KG1 (cell line): Measurements from ENCODE around the gene GALNT11.
"Not testable (repeated sequence)": the region's sequence is repeated elsewhere in the genome, so short reads cannot be mapped to it uniquely, and the experiment has no call there.

ENCODE experiments used
- DNase-seq: peaks from one replicate; lab custom pipeline; 2025; lab: John Stamatoyannopoulos, UW

Gene GALNT11

GRCh38 chr7:152027491-152028365 is 2.3 kb downstream of the GALNT11 start:
- DNase-seq, result not testable (repeated sequence)

GRCh38 chr7:152030059-152030458 is 4.6 kb downstream of the GALNT11 start:
- DNase-seq, result not testable (repeated sequence)

GRCh38 chr7:152030639-152031038 is 5.2 kb downstream of the GALNT11 start:
- not testable (repeated sequence) for DNase-seq

GRCh38 chr7:152035817-152036216 is 10.3 kb downstream of the GALNT11 start:
- DNase-seq, result no peak

GRCh38 chr7:152038410-152038809 is 12.9 kb downstream of the GALNT11 start:
- DNase-seq, result not testable (repeated sequence)

GRCh38 chr7:152043086-152043485 is 17.6 kb downstream of the GALNT11 start:
- DNase-seq, result not testable (repeated sequence)

- DNase-seq, result not testable (repeated sequence)
These were observed 19.4 kb downstream of the GALNT11 start for GRCh38 chr7:152044909-152045308.

GRCh38 chr7:152046531-152046930 is 21.1 kb downstream of the GALNT11 start:
- DNase-seq, result no peak

- DNase-seq, result no peak
These were observed 22.6 kb downstream of the GALNT11 start for GRCh38 chr7:152048051-152048450.

GRCh38 chr7:152050547-152050971 is 25.1 kb downstream of the GALNT11 start:
- DNase-seq, result no peak

GRCh38 chr7:152051968-152052367 is 26.5 kb downstream of the GALNT11 start:
- DNase-seq, result no peak

- no peak for DNase-seq
These were observed 27.3 kb downstream of the GALNT11 start for GRCh38 chr7:152052771-152053170.

GRCh38 chr7:152054367-152055230 is 29.1 kb downstream of the GALNT11 start:
- no peak for DNase-seq

- no peak for DNase-seq
These were observed 31.3 kb downstream of the GALNT11 start for GRCh38 chr7:152056621-152057274.

GRCh38 chr7:152059311-152059710 is 33.8 kb downstream of the GALNT11 start:
- DNase-seq, result no peak

GRCh38 chr7:152061086-152061485 is 35.6 kb downstream of the GALNT11 start:
- DNase-seq, result not testable (repeated sequence)

- DNase-seq, result not testable (repeated sequence)
These were observed 37.7 kb downstream of the GALNT11 start for GRCh38 chr7:152063192-152063591.

GRCh38 chr7:152063821-152064220 is 38.3 kb downstream of the GALNT11 start:
- not testable (repeated sequence) for DNase-seq

GRCh38 chr7:152065800-152066344 is 40.4 kb downstream of the GALNT11 start:
- not testable (repeated sequence) for DNase-seq

- DNase-seq, result no peak
These were observed 46.9 kb downstream of the GALNT11 start for GRCh38 chr7:152072421-152072820.

- DNase-seq, result no peak
These were observed 47.9 kb downstream of the GALNT11 start for GRCh38 chr7:152073352-152073751.

GRCh38 chr7:152074673-152075072 is 49.2 kb downstream of the GALNT11 start:
- DNase-seq, result no peak
